NCI-H510A treated with DMSO at 0.1 percent for 48 hours (cell line): ENCODE results near the gene MAP3K6.

ENCODE experiments used
- DNase-seq: peaks from one replicate; lab custom pipeline; 2025; lab: John Stamatoyannopoulos, UW

The MAP3K6 gene

GRCh38 chr1:27333717-27334279 lies 33.0 kb downstream of the MAP3K6 start:
- no peak for DNase-seq

DNA sequence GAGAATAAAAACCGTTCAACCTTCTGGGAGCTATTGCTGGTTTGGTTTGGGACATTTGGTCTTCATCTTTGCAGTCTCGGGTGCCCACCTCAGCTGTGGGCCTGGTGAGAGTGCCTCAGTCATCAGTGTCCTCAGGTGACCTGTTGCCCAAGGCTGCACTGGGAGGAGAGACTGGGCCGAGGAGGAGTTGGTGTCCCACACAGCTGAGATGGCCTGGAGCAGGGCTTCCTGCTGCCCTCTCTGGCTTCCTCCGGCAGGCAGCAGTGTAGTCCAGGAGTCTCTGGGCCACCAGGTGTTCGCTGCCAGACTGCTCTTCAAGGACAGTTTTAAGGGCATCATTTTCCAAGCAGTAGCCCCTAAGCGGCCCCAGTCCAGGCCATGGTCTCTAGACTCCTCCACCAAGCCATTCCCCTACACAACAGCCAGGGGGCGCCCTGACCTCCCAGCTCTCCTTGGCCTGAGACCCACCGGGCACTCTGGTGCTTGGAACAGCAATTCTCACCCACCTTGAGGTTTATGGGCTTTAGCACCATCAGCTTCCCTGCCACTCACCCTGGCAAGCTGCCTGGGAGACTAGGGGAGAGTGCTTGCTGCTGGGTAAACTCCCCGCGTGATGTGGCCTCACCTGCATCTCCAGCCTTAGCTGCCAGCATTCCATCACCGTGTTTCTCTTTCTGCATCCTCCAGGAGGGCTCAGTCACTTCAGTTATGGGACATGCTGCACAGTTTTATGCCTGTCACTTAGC lies 34.1 kb downstream of the MAP3K6 start:
- DNase-seq: no peak

- DNase-seq: no peak
Observed at GRCh38 chr1:27331922-27332321, 34.8 kb downstream of the MAP3K6 start.

DNA sequence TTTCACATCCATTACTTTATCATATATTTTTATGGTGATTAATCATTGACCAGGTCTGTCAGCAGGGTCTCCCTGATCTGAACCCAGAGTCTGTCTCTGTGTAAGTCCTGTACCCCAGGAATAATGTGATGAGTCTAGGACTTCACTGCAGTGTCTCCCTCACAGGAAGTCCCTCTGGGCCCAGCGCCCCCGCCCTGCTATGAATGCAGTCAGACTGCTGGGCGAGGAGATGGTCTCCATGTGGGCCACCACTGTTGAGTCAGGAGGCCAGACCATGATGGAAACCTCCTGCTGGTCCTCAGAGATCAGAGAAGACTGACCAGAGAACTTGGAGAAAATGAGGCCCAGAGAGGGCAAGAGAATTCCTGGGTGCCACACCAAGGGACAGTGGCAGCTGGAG lies 35.3 kb downstream of the MAP3K6 start:
- no peak for DNase-seq

DNA sequence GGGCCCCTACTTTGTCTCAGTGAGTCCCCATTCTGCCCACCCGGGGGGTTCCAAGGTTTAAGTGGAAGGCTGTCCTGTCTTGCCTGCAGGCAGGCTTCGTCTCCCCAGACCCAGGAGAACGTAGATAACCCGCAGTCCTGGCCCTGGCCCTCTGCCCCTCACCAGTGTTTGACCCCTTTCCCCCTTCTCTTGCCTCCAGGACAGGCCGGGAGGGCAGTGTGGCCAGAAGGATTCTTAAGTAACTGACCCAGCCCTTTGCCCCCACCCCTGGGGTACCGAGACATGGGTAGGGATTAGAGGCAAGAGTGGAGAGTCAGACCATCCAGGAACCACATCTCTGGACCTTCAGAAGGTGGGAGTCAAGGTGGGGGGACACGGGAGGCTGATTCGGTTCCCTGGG lies 36.0 kb downstream of the MAP3K6 start:
- DNase-seq: no peak

GRCh38 chr1:27327964-27328363 lies 38.8 kb downstream of the MAP3K6 start:
- no peak for DNase-seq

GRCh38 chr1:27325286-27325685 lies 41.5 kb downstream of the MAP3K6 start:
- no peak for DNase-seq

DNA sequence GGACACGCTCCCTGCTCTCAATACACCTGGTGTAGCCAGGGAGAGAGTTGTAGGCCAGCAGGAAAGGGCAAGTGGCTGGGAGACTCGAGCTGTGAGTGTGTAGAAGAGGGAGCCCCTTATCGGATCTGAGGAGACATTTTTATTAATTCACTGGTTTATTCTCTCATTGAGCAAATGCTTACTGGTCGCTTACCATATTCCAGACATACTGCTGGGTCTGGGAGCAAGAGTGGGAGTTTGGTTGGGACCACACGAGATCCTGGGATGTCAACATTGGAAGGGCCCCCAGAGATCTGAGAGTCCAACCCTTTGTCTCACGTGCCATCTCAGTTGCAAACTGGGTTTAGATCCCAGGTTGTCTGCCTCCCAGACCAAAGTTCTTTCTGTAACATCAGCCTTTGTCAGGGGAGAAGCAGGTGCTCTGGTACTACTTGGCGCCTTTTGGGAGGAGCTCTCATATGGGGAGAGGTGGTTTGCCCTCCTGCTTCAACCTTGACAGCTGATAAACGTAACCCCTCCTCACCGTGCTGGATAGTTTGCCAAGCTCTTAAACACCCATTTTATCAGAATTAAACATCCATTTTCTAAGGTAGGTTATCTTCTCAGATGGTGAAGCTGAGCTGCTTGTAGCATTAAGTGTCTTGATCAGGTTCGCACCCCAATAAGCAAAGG lies 44.1 kb downstream of the MAP3K6 start:
- no peak for DNase-seq

GRCh38 chr1:27321813-27322568 lies 44.8 kb downstream of the MAP3K6 start, which contains the start of gene TMEM222:
Gene TMEM222, plus strand, starts transcription at chr1:27322163. Its CDS starts 35 bp downstream, at chr1:27322198.
- DNase-seq: peak; percentile 95

DNA sequence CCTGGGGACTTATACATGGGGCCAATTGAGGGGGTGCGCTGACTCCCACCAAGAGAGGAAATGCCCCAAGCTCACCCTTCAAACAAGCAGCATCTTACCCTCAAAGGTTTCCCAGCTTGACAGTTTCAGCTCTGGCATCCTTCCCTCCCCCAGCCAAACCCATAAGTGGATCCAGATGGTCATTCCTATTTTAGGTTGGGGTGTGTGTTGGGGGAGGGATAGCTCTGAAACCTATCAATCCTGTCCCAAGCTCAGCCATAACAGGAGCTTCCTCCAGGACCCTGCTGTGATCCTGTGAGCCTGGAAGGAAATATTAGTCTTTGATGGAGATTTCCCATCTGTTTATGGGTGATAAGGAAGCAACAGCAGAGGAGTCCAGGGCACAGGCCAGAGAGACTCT lies 48.2 kb downstream of the MAP3K6 start:
- DNase-seq: no peak

DNA sequence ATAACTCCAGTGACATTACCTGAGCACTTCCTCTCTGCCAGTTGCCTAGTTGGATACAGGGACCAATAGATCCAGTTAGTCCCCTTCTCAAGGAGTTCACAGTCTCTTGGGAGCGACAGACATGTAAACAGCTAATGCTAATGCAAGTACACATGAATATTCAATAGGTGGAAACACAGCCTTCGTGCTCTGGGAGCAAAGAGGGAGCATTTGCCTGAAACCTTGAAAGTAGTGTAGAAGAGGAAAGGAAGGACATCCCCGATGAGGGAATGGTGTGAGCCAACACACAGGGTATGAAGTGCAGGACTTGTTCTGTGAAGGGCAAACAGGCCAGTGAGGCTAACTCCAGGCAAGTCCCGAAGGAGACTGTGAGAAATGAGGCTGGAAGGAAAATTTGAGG lies 48.6 kb downstream of the MAP3K6 start:
- no peak for DNase-seq

- no peak for DNase-seq
Observed at GRCh38 chr1:27316860-27317259, 49.9 kb downstream of the MAP3K6 start.

- no peak for DNase-seq
Observed at GRCh38 chr1:27314737-27315136, 52.0 kb downstream of the MAP3K6 start.

- DNase-seq: no peak
Observed at GRCh38 chr1:27314169-27314568, 52.6 kb downstream of the MAP3K6 start.

DNA sequence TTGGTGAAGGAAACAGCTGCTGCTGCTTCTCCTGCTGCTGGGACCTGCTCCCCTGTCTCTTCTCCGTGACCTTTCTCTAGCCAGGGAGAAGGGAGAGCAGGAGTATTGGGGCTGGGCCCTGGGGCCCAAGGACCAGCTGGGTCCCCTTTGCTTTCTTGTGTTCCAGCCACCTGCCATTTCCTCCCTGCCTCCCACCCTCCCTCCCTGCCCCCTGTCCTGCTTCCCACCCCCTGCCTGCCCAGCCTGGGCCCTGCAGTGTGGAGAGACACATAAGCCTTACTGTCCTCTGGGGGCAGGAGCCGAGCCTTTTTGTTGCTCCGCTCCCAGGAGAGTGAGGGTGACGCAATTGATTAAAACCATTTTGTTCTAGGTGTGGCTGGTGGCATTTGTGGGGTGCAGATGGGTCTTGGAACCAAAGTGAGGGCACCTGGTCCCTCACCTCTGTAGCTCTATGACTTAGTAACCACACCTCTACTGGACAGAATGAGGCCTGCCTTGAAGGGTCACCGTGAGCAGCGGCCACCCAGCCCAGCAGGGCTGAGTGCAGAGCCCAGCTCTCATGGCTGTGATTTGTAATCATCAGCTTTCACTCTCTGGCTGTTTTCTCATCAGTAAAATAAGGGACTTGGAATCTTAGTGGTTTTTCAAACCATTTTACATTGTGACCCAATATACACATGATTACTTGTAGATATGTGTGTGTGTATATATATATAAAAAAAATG lies 58.7 kb downstream of the MAP3K6 start:
- peak; percentile 31 for DNase-seq

DNA sequence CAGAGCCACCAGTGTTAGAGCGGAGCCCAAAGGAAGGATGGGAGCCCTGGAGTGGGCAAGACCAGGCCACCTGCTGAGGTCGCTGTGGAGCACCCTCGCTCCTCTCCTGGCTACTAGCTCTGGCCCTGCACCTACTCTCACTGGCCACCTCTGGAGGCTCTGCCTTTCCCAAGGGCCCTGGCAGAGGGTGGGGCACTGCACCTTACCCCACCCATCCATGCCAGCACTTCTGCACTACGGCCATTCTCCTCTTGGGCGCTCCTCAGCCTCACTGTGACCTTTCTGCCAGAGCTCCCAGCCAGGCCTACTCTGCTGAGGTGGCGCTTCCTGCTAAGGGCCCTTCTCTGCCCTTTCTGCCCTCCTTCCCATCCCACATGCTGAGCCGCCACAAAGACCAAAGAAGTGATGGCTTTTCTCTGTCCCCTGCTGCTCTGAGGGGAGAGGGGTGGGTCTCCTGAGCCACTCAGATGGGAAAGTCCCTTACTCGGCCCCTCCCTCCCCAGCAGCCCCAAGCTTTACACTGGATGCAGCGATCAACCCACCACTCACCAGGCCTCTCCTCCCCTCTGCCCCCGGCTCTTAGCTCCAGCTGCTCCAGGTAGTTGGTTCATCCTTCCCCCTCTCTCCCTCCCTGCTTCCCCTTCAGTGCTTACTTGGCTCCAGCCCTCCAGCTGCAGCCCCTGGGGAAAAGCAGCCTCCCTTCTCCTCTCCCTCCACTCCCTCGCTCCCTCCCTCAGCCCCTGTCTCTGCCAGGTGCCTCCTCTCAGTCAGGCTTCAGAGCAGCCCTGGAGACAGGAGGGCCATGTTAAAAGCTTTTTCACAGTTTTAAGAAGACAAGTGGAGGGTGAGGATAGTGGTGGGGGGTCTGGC lies 59.6 kb downstream of the MAP3K6 start:
- peak; percentile 96 for DNase-seq

GRCh38 chr1:27306071-27306470 lies 60.7 kb downstream of the MAP3K6 start:
- DNase-seq: no peak
